Vagina (tissue), 2 donors: Measurements from ENCODE around the gene CR1. TPM values are rescaled to one million over a fixed set of nuclear protein-coding genes. Genes with fewer than 3 reads are reported as not detected.

Source experiments
- DNase-seq, 2 donors: peaks; one replicate each; pipeline ENCODE4 v3.0.0-alpha.2; 2017; ENCODE audit errors: extremely low spot score in 2 of 2
- H3K27ac ChIP-seq: fragments of 200-600 bp; sonication (generic); one replicate; pipeline ENCODE4 v1.5.1; 2019
- H3K27me3 ChIP-seq: fragments of 200-600 bp; sonication (generic); one replicate; pipeline ENCODE4 v1.5.1; 2019
- H3K36me3 ChIP-seq, 2 donors: fragments of 200-600 bp; sonication (generic); one replicate each; pipeline ENCODE4 v1.5.1; 2017 to 2019
- H3K4me1 ChIP-seq: fragments of 200-600 bp; sonication (generic); one replicate; pipeline ENCODE4 v1.5.1; 2019
- H3K4me3 ChIP-seq, 2 donors: fragments of 200-600 bp; sonication (generic); 1 replicate in 1 of 2; 2 replicates in 1 of 2; pipeline ENCODE4 v1.5.1; 2016 to 2019
- H3K9me3 ChIP-seq: fragments of 200-600 bp; sonication (generic); one replicate; pipeline ENCODE4 v1.5.1; 2019
- POLR2A ChIP-seq, 2 donors: fragments of 450-650 bp; IDR thresholded peaks; one replicate each; pipeline ENCODE4 v1.6.1; 2017; ENCODE audit warnings: antibody characterized with exemption in 2 of 2, mild to moderate bottlenecking in 2 of 2, moderate library complexity in 2 of 2
- POLR2AphosphoS5 ChIP-seq, 2 donors: sonication (generic); formaldehyde crosslinking; IDR thresholded peaks; one replicate each; pipeline ENCODE4 v1.9.0; 2017; ENCODE audit warnings: antibody characterized with exemption in 2 of 2, mild to moderate bottlenecking in 2 of 2, low read depth in 1 of 2; ENCODE audit not compliant: insufficient read depth in 1 of 2
- intact Hi-C: fragments of 100-400 bp; cut with DNase I; formaldehyde crosslinking; loops from one replicate; pipeline ENCODE4 v1.15.1; 2023
- total RNA-seq: library from RNA; depleted of rRNA; stranded (reverse); fragments of >200 nt; gene quantifications from one replicate; pipeline ENCODE4 v1.2.3, GENCODE V29; 2016
- TF ChIP-seq, protein P1 (sequence below), 3 experiments: fragments of 450-650 bp in 2 of 3; fragments of 200-600 bp in 1 of 3; sonication (generic) in 1 of 3; IDR thresholded peaks; one replicate each; pipeline ENCODE4 v1.5.1; 2017 to 2019; ENCODE audit warnings: antibody characterized with exemption in 3 of 3, mild to moderate bottlenecking in 2 of 3, moderate library complexity in 2 of 3

Gene CR1
- total RNA-seq, 1 donor from 2014 or later, result 2.5 TPM

DNA sequence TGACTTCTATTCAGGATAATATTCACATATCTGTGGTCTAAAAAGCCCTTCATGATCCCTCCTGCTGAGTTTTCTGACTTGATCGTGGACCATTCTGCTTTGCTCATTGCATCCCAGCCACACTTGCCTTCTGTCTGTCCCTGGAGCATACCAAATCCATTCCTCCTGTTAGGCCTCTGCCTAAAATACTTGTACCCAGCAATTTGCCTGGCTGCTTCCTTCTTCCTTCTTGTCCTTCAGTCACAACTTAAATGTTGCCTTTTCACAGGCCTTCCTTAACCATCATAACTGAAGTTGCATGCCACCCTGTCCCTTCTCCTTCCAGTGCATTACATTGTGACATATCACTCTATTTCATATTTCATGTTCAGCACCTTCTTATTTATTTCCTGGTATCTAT is 37.5 kb upstream of the CR1 start:
- no peaks in the 10 kb centered on the region for H3K9me3 ChIP-seq
- no peak overlapping the region for H3K27ac ChIP-seq
- no peak for TF ChIP-seq POLR2A (IDR thresholded peaks at IDR 0.05)
- DNase-seq, result no peak
- peaks cover 14% of the 10 kb centered on the region for H3K4me1 ChIP-seq
- H3K36me3 ChIP-seq, result no peaks in the 10 kb centered on the region
- H3K27me3 ChIP-seq, result no peaks in the 10 kb centered on the region
- intact Hi-C loops, result no loop called here
- no peak overlapping the region for H3K4me3 ChIP-seq

DNA sequence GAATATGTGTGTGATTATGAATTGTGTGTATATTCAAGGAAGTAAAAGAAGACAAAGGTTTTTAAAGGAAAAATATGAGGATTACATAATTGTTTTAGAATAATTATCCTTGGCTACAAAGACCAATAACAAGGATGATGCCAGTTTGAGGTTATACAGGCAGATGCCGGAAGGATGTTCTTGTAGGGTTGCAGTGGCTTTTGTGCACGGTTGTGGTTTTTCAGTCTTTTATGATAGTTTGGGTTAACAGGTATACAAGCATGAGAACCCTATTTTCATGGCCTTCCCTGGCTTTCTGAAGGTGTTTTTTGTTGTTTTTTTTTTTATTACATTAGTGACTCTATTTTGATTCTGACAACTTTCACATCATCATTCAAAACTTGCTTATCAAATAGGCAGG is 36.9 kb upstream of the CR1 start:
- Histone ChIP-seq H3K9me3 (no peaks in the 10 kb centered on the region), H3K4me3 (no peak overlapping the region), H3K4me1 (peaks cover 11% of the 10 kb centered on the region), H3K27me3 (no peaks in the 10 kb centered on the region), H3K36me3 (no peaks in the 10 kb centered on the region), H3K27ac (no peak overlapping the region)
- intact Hi-C loops, result no loop called here
- DNase-seq, result no peak
- TF ChIP-seq, protein P1, sequence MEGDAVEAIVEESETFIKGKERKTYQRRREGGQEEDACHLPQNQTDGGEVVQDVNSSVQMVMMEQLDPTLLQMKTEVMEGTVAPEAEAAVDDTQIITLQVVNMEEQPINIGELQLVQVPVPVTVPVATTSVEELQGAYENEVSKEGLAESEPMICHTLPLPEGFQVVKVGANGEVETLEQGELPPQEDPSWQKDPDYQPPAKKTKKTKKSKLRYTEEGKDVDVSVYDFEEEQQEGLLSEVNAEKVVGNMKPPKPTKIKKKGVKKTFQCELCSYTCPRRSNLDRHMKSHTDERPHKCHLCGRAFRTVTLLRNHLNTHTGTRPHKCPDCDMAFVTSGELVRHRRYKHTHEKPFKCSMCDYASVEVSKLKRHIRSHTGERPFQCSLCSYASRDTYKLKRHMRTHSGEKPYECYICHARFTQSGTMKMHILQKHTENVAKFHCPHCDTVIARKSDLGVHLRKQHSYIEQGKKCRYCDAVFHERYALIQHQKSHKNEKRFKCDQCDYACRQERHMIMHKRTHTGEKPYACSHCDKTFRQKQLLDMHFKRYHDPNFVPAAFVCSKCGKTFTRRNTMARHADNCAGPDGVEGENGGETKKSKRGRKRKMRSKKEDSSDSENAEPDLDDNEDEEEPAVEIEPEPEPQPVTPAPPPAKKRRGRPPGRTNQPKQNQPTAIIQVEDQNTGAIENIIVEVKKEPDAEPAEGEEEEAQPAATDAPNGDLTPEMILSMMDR (IDR thresholded peaks at IDR 0.05), result no peak
- no peak for TF ChIP-seq POLR2A (IDR thresholded peaks at IDR 0.05)

DNA sequence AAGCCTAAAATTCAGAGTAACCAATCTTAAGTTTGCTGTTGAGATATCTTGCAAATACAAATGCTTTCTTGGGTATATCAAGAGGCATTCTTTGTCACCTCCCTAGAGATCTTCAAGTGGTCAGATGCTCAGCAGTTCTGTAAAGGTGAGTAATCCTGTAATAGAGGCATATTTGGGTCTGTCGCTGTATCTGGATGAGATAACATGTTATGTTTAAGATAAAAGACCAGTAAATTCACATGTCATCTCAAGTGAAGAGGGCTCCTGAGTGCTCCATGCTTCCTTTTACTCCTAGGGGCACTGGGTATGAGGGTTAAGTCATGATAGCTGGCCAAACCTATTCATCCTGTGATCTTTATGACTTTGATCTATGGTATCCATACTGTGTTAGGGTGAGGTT is 34.3 kb upstream of the CR1 start:
- Histone ChIP-seq H3K4me3 (no peak overlapping the region), H3K27me3 (no peaks in the 10 kb centered on the region), H3K27ac (no peak overlapping the region), H3K4me1 (no peaks in the 10 kb centered on the region), H3K36me3 (no peaks in the 10 kb centered on the region), H3K9me3 (no peaks in the 10 kb centered on the region)
- DNase-seq, result no peak
- intact Hi-C loops, result no loop called here
- no peak for TF ChIP-seq POLR2A (IDR thresholded peaks at IDR 0.05)

DNA sequence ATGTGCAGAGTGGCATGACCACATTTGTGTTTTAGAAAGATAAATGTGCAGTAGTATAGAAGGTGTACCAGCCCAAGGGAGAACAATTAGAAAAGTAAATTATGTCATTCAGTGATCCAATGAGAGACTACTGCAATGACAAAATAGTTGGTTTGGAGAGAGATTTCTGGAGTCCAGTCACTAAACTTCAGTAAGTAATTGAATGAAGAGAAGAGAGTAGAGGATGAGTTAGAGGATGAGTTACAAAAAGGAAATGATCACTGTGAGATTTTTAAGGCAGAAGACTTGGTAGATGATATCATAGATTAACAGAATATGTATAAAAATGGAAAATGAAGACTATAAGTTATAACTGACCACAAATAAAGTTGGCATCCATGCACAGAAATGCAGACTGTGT is 33.4 kb upstream of the CR1 start:
- Histone ChIP-seq H3K9me3 (no peaks in the 10 kb centered on the region), H3K36me3 (no peaks in the 10 kb centered on the region), H3K27me3 (no peaks in the 10 kb centered on the region), H3K27ac (no peak overlapping the region), H3K4me3 (no peak overlapping the region), H3K4me1 (no peaks in the 10 kb centered on the region)
- intact Hi-C loops, result no loop called here
- TF ChIP-seq POLR2AphosphoS5 (IDR thresholded peaks at IDR 0.05; ENCODE audit: insufficient read depth in 1 of 2, low read depth in 1 of 2) (no peak), POLR2A (IDR thresholded peaks at IDR 0.05) (no peak)
- TF ChIP-seq, protein P1 (IDR thresholded peaks at IDR 0.05), result no peak
- no peak for DNase-seq

DNA sequence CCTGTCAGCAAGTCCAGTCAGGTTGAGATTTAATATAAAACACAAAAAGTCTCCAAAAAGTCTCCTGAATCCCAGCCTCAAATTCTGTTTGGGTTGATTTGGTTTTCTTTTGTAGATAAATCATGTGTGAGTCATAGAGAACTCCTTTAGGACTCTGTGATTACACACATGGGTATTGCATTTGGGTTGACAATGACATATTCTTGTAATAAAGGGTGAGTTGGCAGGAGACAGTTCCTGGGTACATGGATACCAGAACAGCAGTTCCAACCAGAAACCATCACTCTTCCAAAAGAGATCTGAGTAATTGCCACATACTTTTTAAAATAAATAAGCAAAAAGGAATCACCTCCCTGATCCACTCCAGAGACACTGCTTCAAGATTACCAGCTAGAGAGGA is 32.9 kb upstream of the CR1 start:
- Histone ChIP-seq H3K27ac (no peak overlapping the region), H3K36me3 (no peaks in the 10 kb centered on the region), H3K27me3 (no peaks in the 10 kb centered on the region), H3K9me3 (no peaks in the 10 kb centered on the region), H3K4me1 (no peaks in the 10 kb centered on the region), H3K4me3 (no peak overlapping the region)
- TF ChIP-seq POLR2A (IDR thresholded peaks at IDR 0.05) (no peak), POLR2AphosphoS5 (IDR thresholded peaks at IDR 0.05; ENCODE audit: insufficient read depth in 1 of 2, low read depth in 1 of 2) (no peak)
- TF ChIP-seq, protein P1 (IDR thresholded peaks at IDR 0.05), result no peak
- intact Hi-C loops, result no loop called here
- no peak for DNase-seq

DNA sequence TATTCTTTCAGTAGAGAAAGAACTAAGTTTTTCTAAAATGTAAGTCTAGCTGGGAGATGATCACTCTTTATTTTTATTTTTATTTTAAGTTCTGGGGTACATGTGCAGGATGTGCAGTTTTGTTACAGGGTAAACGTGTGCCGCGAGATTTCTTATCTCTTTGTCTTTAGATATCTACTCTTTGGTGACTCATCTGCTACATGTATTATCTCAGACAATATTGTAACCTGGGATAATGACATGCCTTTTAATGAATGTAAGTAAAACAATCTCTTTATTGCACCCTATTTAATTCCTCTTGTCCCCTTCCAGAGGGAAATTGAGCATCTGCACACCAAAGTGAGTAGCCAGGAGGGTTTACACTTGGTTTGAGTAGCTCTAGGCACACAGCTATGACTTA is 32.4 kb upstream of the CR1 start:
- H3K27ac ChIP-seq, result no peak overlapping the region
- H3K27me3 ChIP-seq, result no peaks in the 10 kb centered on the region
- no peaks in the 10 kb centered on the region for H3K36me3 ChIP-seq
- intact Hi-C loops, result no loop called here
- H3K9me3 ChIP-seq, result no peaks in the 10 kb centered on the region
- TF ChIP-seq, protein P1 (IDR thresholded peaks at IDR 0.05), result no peak
- TF ChIP-seq POLR2A (IDR thresholded peaks at IDR 0.05) (no peak), POLR2AphosphoS5 (IDR thresholded peaks at IDR 0.05; ENCODE audit: insufficient read depth in 1 of 2, low read depth in 1 of 2) (no peak)
- no peak overlapping the region for H3K4me3 ChIP-seq
- no peak for DNase-seq
- no peaks in the 10 kb centered on the region for H3K4me1 ChIP-seq
